SH-SY5Y (cell line): ENCODE data around the gene CARD10.

ENCODE experiments used
- GATA2 ChIP-seq: IDR thresholded peaks from 2 replicates; pipeline ENCODE4 v1.6.1; 2011; ENCODE audit warnings: mild to moderate bottlenecking, low read depth, low read length
- GATA3 ChIP-seq: IDR thresholded peaks from 2 replicates; pipeline ENCODE4 v1.6.1; 2011; ENCODE audit warnings: low read depth, mild to moderate bottlenecking, low read length, moderate library complexity

DNA sequence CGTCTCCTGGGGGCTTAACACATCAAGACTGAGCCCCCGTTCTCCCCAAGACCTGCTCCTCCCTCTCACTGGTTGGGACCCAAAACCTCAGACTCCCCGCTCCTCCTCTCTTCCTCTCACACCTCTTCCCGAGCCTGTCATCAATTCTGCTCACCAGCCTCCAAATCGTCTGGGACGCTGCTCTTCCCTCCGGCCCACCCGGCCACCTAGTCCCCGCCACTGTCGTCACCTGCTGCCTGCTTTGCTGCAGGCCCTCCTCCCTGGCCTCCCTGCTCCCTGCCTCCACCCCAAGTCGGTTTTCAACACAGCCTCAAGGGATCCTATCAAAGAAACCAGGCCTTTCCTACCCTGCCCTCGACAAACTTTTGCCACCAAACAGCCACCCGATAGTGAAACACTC lies 36.2 kb downstream of the CARD10 start:
- TF ChIP-seq GATA2: no peak
- no peak for TF ChIP-seq GATA3
